HCT116 (cell line): ENCODE measurements around the gene RIMBP2. TPM values are rescaled to one million over a fixed set of nuclear protein-coding genes. Genes with fewer than 3 reads are reported as not detected.

Experiments used
- ATAC-seq: fragments of 200-7000 bp; cut with Tn5 transposase; 2 replicates; pipeline ENCODE4 v1.9.1; 2020; ENCODE audit warnings: mild to moderate bottlenecking, moderate library complexity
- BruUV-seq: library from RNA; stranded (reverse); fragments of 400-500 nt; replicated peaks from 2 replicates; lab custom pipeline; 2021; lab: Mats Ljungman, UMichigan
- CTCF ChIA-PET: fragments of 300-600 bp; sonication (Branson Sonifier 250); formaldehyde crosslinking; loops from one replicate; lab custom pipeline; 2021; ENCODE audit warnings: antibody characterized with exemption; lab: Charles Lee
- POLR2A ChIA-PET: fragments of 300-600, 350-600 bp; sonication (Branson Sonifier 250); formaldehyde crosslinking; loops from one replicate; lab custom pipeline; 2021; ENCODE audit warnings: antibody characterized with exemption; lab: Charles Lee
- RAD21 ChIA-PET, 2 experiments: fragments of 300-600 bp; sonication (Branson Sonifier 250); formaldehyde crosslinking; loops; one replicate each; lab custom pipeline; 2023; ENCODE audit warnings: low total read pairs in 2 of 2; ENCODE audit not compliant: uncharacterized antibody in 2 of 2, unreplicated experiment in 2 of 2, low non-redundant PET in 1 of 2; lab: Charles Lee
- DNase-seq: peaks from one replicate; pipeline ENCODE4 v3.0.0-alpha.2; 2010; ENCODE audit warnings: low read depth, low spot score
- H2AFZ ChIP-seq: fragments of 200-600 bp; shearing (Covaris generic), sonication (generic); 2 replicates; pipeline ENCODE4 v1.6.1; 2017; ENCODE audit warnings: low read depth, mixed run types, mixed read lengths, antibody characterized with exemption, low read length; ENCODE audit not compliant: poor library complexity, severe bottlenecking
- H3K27ac ChIP-seq: 2 replicates; pipeline ENCODE4 v1.5.1; 2012; ENCODE audit warnings: low read depth, low read length
- H3K27me3 ChIP-seq: fragments of 200-600 bp; sonication (generic); 2 replicates; pipeline ENCODE4 v1.6.1; 2016; ENCODE audit warnings: mixed run types, low read length, mixed read lengths; ENCODE audit not compliant: insufficient read depth
- H3K36me3 ChIP-seq, 2 experiments: fragments of 200-500 bp in 1 of 2; fragments of 200-600 bp in 1 of 2; sonication (Bioruptor generic) in 1 of 2; sonication (generic) in 1 of 2; 2 replicates each; pipeline versions ENCODE4 v1.5.1 to v1.6.1; 2014 to 2016; ENCODE audit warnings: low read length in 2 of 2, inconsistent platforms in 1 of 2, mixed read lengths in 1 of 2, mixed run types in 1 of 2; ENCODE audit not compliant: insufficient read depth in 2 of 2, control insufficient read depth in 1 of 2
- H3K4me1 ChIP-seq, 2 experiments: fragments of 200-600 bp in 1 of 2; sonication (generic) in 1 of 2; 2 replicates each; pipeline versions ENCODE4 v1.5.1 to v1.6.1; 2012 to 2017; ENCODE audit warnings: low read length in 2 of 2, inconsistent platforms in 1 of 2, mild to moderate bottlenecking in 1 of 2, mixed read lengths in 1 of 2, mixed run types in 1 of 2, moderate library complexity in 1 of 2; ENCODE audit not compliant: insufficient read depth in 2 of 2, control insufficient read depth in 1 of 2
- H3K4me2 ChIP-seq: fragments of 200-600 bp; sonication (generic); 2 replicates; pipeline ENCODE4 v1.6.1; 2017; ENCODE audit warnings: mixed run types, low read length, mixed read lengths
- H3K4me3 ChIP-seq, 2 experiments: fragments of 200-600 bp in 1 of 2; sonication (generic) in 1 of 2; replicated peaks in 1 of 2; 2 replicates each; pipeline ENCODE4 v1.5.1; 2011 to 2016; ENCODE audit warnings: low read length in 2 of 2, control low read depth in 1 of 2, low read depth in 1 of 2, mild to moderate bottlenecking in 1 of 2, mixed read lengths in 1 of 2, mixed run types in 1 of 2
- H3K79me2 ChIP-seq: fragments of 200-600 bp; sonication (generic); 2 replicates; pipeline ENCODE4 v1.6.1; 2017; ENCODE audit warnings: mild to moderate bottlenecking, mixed run types, low read length, moderate library complexity, mixed read lengths; ENCODE audit not compliant: insufficient read depth
- H3K9ac ChIP-seq: fragments of 200-600 bp; sonication (generic); 2 replicates; pipeline ENCODE4 v1.6.1; 2016; ENCODE audit warnings: low read length, mixed read lengths
- H3K9me2 ChIP-seq: fragments of 200-600 bp; sonication (generic), shearing (Covaris generic); 2 replicates; pipeline ENCODE4 v1.6.1; 2017; ENCODE audit warnings: mixed run types, mild to moderate bottlenecking, moderate library complexity; ENCODE audit not compliant: insufficient read depth
- H3K9me3 ChIP-seq, 2 experiments: fragments of 200-500 bp in 1 of 2; fragments of 200-600 bp in 1 of 2; sonication (Bioruptor generic) in 1 of 2; sonication (generic) in 1 of 2; 2 replicates each; pipeline ENCODE4 v1.6.1; 2014 to 2017; ENCODE audit warnings: low read length in 2 of 2, mixed read lengths in 2 of 2, inconsistent platforms in 1 of 2, low read depth in 1 of 2, mild to moderate bottlenecking in 1 of 2, mixed run types in 1 of 2, moderate library complexity in 1 of 2; ENCODE audit not compliant: control insufficient read depth in 1 of 2, insufficient read depth in 1 of 2
- H4K20me1 ChIP-seq: fragments of 200-600 bp; sonication (generic), shearing (Covaris generic); 2 replicates; pipeline ENCODE4 v1.6.1; 2017; ENCODE audit warnings: mixed run types, mild to moderate bottlenecking, moderate library complexity; ENCODE audit not compliant: insufficient read depth
- EGR1 ChIP-seq: IDR thresholded peaks from 2 replicates; pipeline ENCODE4 v1.6.1; 2012; ENCODE audit warnings: low read depth
- ELF1 ChIP-seq: IDR thresholded peaks from 2 replicates; pipeline ENCODE4 v1.6.1; 2012; ENCODE audit warnings: low read depth, borderline replicate concordance
- EZH2 ChIP-seq: fragments of 200-600 bp; sonication (generic); IDR thresholded peaks from 2 replicates; pipeline ENCODE4 v1.6.1; 2017; ENCODE audit warnings: antibody characterized with exemption, mixed run types
- EZH2phosphoT487 ChIP-seq: fragments of 200-600 bp; IDR thresholded peaks from 2 replicates; pipeline ENCODE4 v1.6.1; 2018; ENCODE audit warnings: antibody characterized with exemption, borderline replicate concordance
- FOSL1 ChIP-seq: IDR thresholded peaks from 2 replicates; pipeline ENCODE4 v1.6.1; 2012; ENCODE audit warnings: low read depth
- POLR2A ChIP-seq: IDR thresholded peaks from 2 replicates; pipeline ENCODE4 v1.7.0; 2011; ENCODE audit warnings: borderline replicate concordance; ENCODE audit not compliant: insufficient read depth, insufficient read length; ENCODE audit errors: extremely low read depth
- POLR2AphosphoS5 ChIP-seq: IDR thresholded peaks from 2 replicates; pipeline ENCODE4 v1.6.1; 2011; ENCODE audit warnings: mild to moderate bottlenecking, low read depth, low read length, moderate library complexity
- RAD21 ChIP-seq: IDR thresholded peaks from 2 replicates; pipeline ENCODE4 v1.6.1; 2012; ENCODE audit warnings: low read depth, mild to moderate bottlenecking
- SIN3A ChIP-seq: IDR thresholded peaks from 2 replicates; pipeline ENCODE4 v1.6.1; 2012; ENCODE audit warnings: low read depth
- SP1 ChIP-seq: IDR thresholded peaks from 2 replicates; pipeline ENCODE4 v1.6.1; 2012; ENCODE audit warnings: low read depth
- TCF7L2 ChIP-seq: IDR thresholded peaks from 2 replicates; pipeline ENCODE4 v1.7.0; 2011; ENCODE audit warnings: borderline replicate concordance, inconsistent platforms; ENCODE audit not compliant: insufficient read depth, insufficient read length; ENCODE audit errors: extremely low read depth
- ZFX ChIP-seq: fragments of 450-650 bp; IDR thresholded peaks from 2 replicates; pipeline ENCODE4 v1.6.1; 2017
- intact Hi-C: fragments of 100-400 bp; cut with micrococcal nuclease; formaldehyde crosslinking; loops from 2 replicates; pipeline ENCODE4 v1.10.0; 2022
- total RNA-seq: library from RNA; stranded (reverse); gene quantifications from one replicate; pipeline ENCODE4 v1.2.1, GENCODE V29; 2021; ENCODE audit not compliant: unreplicated experiment
- TF ChIP-seq, protein P1 (sequence below): IDR thresholded peaks from 2 replicates; pipeline ENCODE4 v1.6.1; 2011; ENCODE audit warnings: mild to moderate bottlenecking, low read length, moderate library complexity; ENCODE audit not compliant: insufficient replicate concordance; ENCODE audit errors: extremely low read depth
- TF ChIP-seq, protein P2 (sequence below): IDR thresholded peaks from 2 replicates; pipeline ENCODE4 v1.6.1; 2012; ENCODE audit warnings: low read depth

Gene RIMBP2
- total RNA-seq, 1 experiment from 2014 or later = not detected

DNA sequence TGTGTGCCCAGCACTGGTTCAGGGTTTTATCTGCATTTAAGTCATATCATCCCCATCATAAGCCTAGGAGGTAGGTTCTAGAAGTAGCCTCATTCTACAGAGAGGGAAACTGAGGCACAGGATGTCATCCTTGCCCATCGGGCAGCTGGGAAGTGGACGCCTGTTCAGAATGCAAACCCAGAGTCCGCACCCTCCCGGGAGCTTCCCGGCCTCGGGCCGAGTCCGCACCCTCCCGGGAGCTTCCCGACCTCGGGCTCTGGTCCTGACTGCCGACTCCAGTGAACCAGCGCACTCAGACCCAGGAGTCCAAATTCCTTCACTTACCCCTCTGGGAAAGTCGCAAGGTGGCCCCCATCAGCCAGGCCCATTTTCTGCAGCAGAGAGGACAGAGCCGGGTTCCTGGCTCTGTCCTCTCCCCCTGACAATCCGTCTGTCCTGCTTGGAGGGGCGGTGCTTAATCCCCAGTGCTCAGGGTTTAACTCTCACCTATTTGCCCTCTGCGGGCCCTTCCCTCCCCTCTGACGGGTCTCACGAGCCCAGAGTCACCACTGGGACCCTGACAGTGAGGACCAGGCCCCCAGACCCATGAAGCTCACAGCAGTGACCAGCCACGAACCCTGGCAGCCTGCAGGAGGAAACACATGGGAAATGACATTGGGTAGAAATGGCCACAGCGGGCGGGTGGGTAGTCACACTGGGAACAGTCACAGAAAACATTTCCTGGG, 236.5 kb downstream of the RIMBP2 start:
- Histone ChIP-seq H3K27ac (no peak overlapping the region), H2AFZ (no peak overlapping the region), H3K4me3 (no peak overlapping the region), H3K36me3 (no peaks in the 10 kb centered on the region), H3K9me2 (no peaks in the 10 kb centered on the region), H3K79me2 (no peaks in the 10 kb centered on the region), H4K20me1 (no peaks in the 10 kb centered on the region), H3K4me1 (no peaks in the 10 kb centered on the region), H3K4me2 (no peak overlapping the region), H3K9me3 (no peaks in the 10 kb centered on the region), H3K27me3 (0 out of 2 replicates have a peak, but pooled peaks cover 4% of the 10 kb centered on the region), H3K9ac (no peak overlapping the region)
- ATAC-seq (no peak), DNase-seq (no peak)
- intact Hi-C loops = no loop called here
- ChIA-PET CTCF (no interaction called here), POLR2A (no interaction called here), RAD21 (no interaction called here)
- TF ChIP-seq, protein P1, sequence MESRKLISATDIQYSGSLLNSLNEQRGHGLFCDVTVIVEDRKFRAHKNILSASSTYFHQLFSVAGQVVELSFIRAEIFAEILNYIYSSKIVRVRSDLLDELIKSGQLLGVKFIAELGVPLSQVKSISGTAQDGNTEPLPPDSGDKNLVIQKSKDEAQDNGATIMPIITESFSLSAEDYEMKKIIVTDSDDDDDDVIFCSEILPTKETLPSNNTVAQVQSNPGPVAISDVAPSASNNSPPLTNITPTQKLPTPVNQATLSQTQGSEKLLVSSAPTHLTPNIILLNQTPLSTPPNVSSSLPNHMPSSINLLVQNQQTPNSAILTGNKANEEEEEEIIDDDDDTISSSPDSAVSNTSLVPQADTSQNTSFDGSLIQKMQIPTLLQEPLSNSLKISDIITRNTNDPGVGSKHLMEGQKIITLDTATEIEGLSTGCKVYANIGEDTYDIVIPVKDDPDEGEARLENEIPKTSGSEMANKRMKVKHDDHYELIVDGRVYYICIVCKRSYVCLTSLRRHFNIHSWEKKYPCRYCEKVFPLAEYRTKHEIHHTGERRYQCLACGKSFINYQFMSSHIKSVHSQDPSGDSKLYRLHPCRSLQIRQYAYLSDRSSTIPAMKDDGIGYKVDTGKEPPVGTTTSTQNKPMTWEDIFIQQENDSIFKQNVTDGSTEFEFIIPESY = no peak
- TF ChIP-seq ELF1 (no peak), EZH2phosphoT487 (no peak), RAD21 (no peak), ZFX (no peak), FOSL1 (no peak), POLR2A (no peak), SP1 (no peak), POLR2AphosphoS5 (no peak), EZH2 (no peak), EGR1 (no peak), SIN3A (no peak), TCF7L2 (no peak)
- TF ChIP-seq, protein P2, sequence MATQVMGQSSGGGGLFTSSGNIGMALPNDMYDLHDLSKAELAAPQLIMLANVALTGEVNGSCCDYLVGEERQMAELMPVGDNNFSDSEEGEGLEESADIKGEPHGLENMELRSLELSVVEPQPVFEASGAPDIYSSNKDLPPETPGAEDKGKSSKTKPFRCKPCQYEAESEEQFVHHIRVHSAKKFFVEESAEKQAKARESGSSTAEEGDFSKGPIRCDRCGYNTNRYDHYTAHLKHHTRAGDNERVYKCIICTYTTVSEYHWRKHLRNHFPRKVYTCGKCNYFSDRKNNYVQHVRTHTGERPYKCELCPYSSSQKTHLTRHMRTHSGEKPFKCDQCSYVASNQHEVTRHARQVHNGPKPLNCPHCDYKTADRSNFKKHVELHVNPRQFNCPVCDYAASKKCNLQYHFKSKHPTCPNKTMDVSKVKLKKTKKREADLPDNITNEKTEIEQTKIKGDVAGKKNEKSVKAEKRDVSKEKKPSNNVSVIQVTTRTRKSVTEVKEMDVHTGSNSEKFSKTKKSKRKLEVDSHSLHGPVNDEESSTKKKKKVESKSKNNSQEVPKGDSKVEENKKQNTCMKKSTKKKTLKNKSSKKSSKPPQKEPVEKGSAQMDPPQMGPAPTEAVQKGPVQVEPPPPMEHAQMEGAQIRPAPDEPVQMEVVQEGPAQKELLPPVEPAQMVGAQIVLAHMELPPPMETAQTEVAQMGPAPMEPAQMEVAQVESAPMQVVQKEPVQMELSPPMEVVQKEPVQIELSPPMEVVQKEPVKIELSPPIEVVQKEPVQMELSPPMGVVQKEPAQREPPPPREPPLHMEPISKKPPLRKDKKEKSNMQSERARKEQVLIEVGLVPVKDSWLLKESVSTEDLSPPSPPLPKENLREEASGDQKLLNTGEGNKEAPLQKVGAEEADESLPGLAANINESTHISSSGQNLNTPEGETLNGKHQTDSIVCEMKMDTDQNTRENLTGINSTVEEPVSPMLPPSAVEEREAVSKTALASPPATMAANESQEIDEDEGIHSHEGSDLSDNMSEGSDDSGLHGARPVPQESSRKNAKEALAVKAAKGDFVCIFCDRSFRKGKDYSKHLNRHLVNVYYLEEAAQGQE = no peak
- no TSS peak for BruUV-seq
